Measurements from ENCODE around the gene REEP2. TPM values are rescaled to one million over a fixed set of nuclear protein-coding genes. Genes with fewer than 3 reads are reported as not detected.

REEP2 gene
- total and polyA plus RNA-seq, 2 experiments from 2014 or later: 20.5 to 29.8 TPM

- peaks cover 26% of the 10 kb centered on the region for H3K27me3 ChIP-seq (ENCODE audit: insufficient read depth)
- DNase-seq (ENCODE audit: low spot score): no peak
- peaks cover 14% of the 10 kb centered on the region; the same call in 1 of the 2 replicates for H4K20me1 ChIP-seq (replicated peaks; ENCODE audit: insufficient read depth)
- H3K27ac ChIP-seq (ENCODE audit: low read depth): no peak overlapping the region
- H3K79me2 ChIP-seq (replicated peaks; ENCODE audit: insufficient read depth): no peaks in the 10 kb centered on the region
- H3K4me2 ChIP-seq: no peak overlapping the region
- peaks cover 28% of the 10 kb centered on the region for H3K36me3 Mint-ChIP-seq (ENCODE audit: low read depth)
- H3K36me3 ChIP-seq (ENCODE audit: insufficient read depth): 0 out of 2 replicates have a peak, but pooled peaks cover 3% of the 10 kb centered on the region
- H2AFZ ChIP-seq: no peak overlapping the region
- H3K4me3 ChIP-seq: peak overlapping the region; percentile 94
- peaks cover 5% of the 10 kb centered on the region for H3K4me1 ChIP-seq (ENCODE audit: insufficient read depth)
- peaks cover 53% of the 10 kb centered on the region for H3K27me3 Mint-ChIP-seq (ENCODE audit: insufficient read depth, low read depth, poor library complexity)
- H3K9me2 ChIP-seq (ENCODE audit: insufficient read depth): no peaks in the 10 kb centered on the region
- H3K4me1 Mint-ChIP-seq: peaks cover 29% of the 10 kb centered on the region; the same call in 2 of the 3 replicates
- no peak for ATAC-seq
- TF ChIP-seq STAT1 (IDR thresholded peaks at IDR 0.05; ENCODE audit: unreplicated experiment): no peak
- TF ChIP-seq POLR2AphosphoS5 (IDR thresholded peaks at IDR 0.05; ENCODE audit: low read depth): no peak
- no peak for TF ChIP-seq EZH2 (IDR thresholded peaks at IDR 0.05; ENCODE audit: low read depth, unreplicated experiment)
- peaks cover 9% of the 10 kb centered on the region for H3F3A ChIP-seq (replicated peaks; ENCODE audit: low read depth)
- peak overlapping the region; percentile 84 for H3K4me3 Mint-ChIP-seq
- no peak overlapping the region for H3K27ac Mint-ChIP-seq
- peaks cover 15% of the 10 kb centered on the region; the same call in 2 of the 3 replicates for H3K9me3 Mint-ChIP-seq
These were observed 29.5 kb downstream of the REEP2 start for GRCh38 chr5:138468133-138468965.

- peaks cover 9% of the 10 kb centered on the region for H3F3A ChIP-seq (replicated peaks; ENCODE audit: low read depth)
- H3K4me3 ChIP-seq: no peak overlapping the region
- Mint-ChIP-seq H3K4me3 (peak overlapping the region; percentile 84; the same call in 2 of the 3 replicates), H3K27ac (no peak overlapping the region), H3K4me1 (peaks cover 29% of the 10 kb centered on the region; the same call in 2 of the 3 replicates), H3K9me3 (peaks cover 15% of the 10 kb centered on the region; the same call in 2 of the 3 replicates), H3K36me3 (ENCODE audit: low read depth) (peaks cover 28% of the 10 kb centered on the region), H3K27me3 (ENCODE audit: insufficient read depth, low read depth, poor library complexity) (peaks cover 49% of the 10 kb centered on the region)
- no peak overlapping the region for H3K27ac ChIP-seq (ENCODE audit: low read depth)
- H3K4me2 ChIP-seq: no peak overlapping the region
- no peaks in the 10 kb centered on the region for H3K79me2 ChIP-seq (replicated peaks; ENCODE audit: insufficient read depth)
- no peak overlapping the region for H2AFZ ChIP-seq
- peaks cover 14% of the 10 kb centered on the region; the same call in 1 of the 2 replicates for H4K20me1 ChIP-seq (replicated peaks; ENCODE audit: insufficient read depth)
- H3K9me2 ChIP-seq (ENCODE audit: insufficient read depth): no peaks in the 10 kb centered on the region
- H3K36me3 ChIP-seq (ENCODE audit: insufficient read depth): 0 out of 2 replicates have a peak, but pooled peaks cover 3% of the 10 kb centered on the region
- peaks cover 5% of the 10 kb centered on the region for H3K4me1 ChIP-seq (ENCODE audit: insufficient read depth)
- DNase-seq (ENCODE audit: low spot score) (no peak), ATAC-seq (peak; percentile 0; the same call in 2 of the 3 replicates)
- peaks cover 26% of the 10 kb centered on the region for H3K27me3 ChIP-seq (ENCODE audit: insufficient read depth)
- no peak for TF ChIP-seq POLR2AphosphoS5 (IDR thresholded peaks at IDR 0.05; ENCODE audit: low read depth)
- TF ChIP-seq ZNF462 (CRISPR knock-in tag; IDR thresholded peaks at IDR 0.05): no peak
- TF ChIP-seq REST (IDR thresholded peaks at IDR 0.05; ENCODE audit: unreplicated experiment): no peak
- TF ChIP-seq CREB1 (CRISPR knock-in tag; IDR thresholded peaks at IDR 0.05; ENCODE audit: low read depth): no peak
- TF ChIP-seq EZH2phosphoT487 (IDR thresholded peaks at IDR 0.05; ENCODE audit: unreplicated experiment): no peak
- no peak for TF ChIP-seq JUNB (IDR thresholded peaks at IDR 0.05; ENCODE audit: unreplicated experiment)
These were observed 30.2 kb downstream of the REEP2 start for GRCh38 chr5:138468966-138469539.

Data from GM23338 (cell line).